Central memory CD8-positive, alpha-beta T cell (primary cell): ENCODE results near the gene KIFC3.
A peak's percentile ranks its signal among the peaks of the same experiment; 100 is the strongest.
"Not testable (repeated sequence)": the region's sequence is repeated elsewhere in the genome, so short reads cannot be mapped to it uniquely, and the experiment has no call there.

Experiments
- ATAC-seq: fragments of 150-1000 bp; cut with Tn5 transposase; replicated peaks from 2 replicates; pipeline ENCODE4 v1.10.0; 2022; ENCODE audit warnings: mild to moderate bottlenecking, moderate FRiP score, moderate number of reproducible peaks; ENCODE audit not compliant: poor library complexity, severe bottlenecking; ENCODE audit errors: extremely low read depth
- DNase-seq, 2 donors: peaks; one replicate each; pipeline ENCODE4 v3.0.0; 2021; ENCODE audit warnings: low spot score in 2 of 2
- H3K27ac Mint-ChIP-seq: one replicate; pipeline ENCODE4 v1.8.0; 2022; ENCODE audit warnings: low read depth, mild to moderate bottlenecking, moderate library complexity, mixed read lengths
- H3K27me3 Mint-ChIP-seq: one replicate; pipeline ENCODE4 v1.8.0; 2022; ENCODE audit warnings: mixed read lengths
- H3K36me3 Mint-ChIP-seq: one replicate; pipeline ENCODE4 v1.8.0; 2022; ENCODE audit warnings: mild to moderate bottlenecking, moderate library complexity, mixed read lengths; ENCODE audit not compliant: insufficient read depth
- H3K4me1 Mint-ChIP-seq: one replicate; pipeline ENCODE4 v1.8.0; 2022; ENCODE audit warnings: mixed read lengths
- H3K4me3 Mint-ChIP-seq: one replicate; pipeline ENCODE4 v1.8.0; 2022; ENCODE audit warnings: mild to moderate bottlenecking, moderate library complexity, mixed read lengths
- H3K9me3 Mint-ChIP-seq: one replicate; pipeline ENCODE4 v1.8.0; 2022; ENCODE audit warnings: mixed read lengths

KIFC3 gene

DNA sequence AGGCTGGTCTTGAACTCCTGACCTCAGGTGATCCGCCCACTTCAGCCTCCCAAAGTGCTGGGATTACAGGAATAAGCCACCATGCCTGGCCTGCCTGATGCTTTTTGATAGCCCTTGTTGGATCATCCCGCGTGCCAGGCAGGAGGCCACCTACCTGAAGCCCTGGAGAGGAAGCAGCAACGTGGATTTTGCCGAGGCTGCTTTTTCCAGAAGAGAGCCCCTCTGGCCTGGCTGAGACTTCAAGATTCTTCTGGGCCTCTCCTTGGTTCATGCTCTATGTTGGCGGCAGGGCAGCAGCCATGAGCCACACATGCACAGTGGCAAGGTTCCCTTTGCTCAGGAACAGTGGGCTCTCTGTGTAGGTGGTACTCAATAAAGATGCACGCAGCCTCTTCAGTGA, 55.2 kb downstream of the KIFC3 start:
- Mint-ChIP-seq H3K4me1 (peaks cover 6% of the 10 kb centered on the region), H3K36me3 (peaks cover 13% of the 10 kb centered on the region), H3K27me3 (no peaks in the 10 kb centered on the region), H3K27ac (no peak overlapping the region), H3K4me3 (no peak overlapping the region), H3K9me3 (no peaks in the 10 kb centered on the region)
- no peak for DNase-seq
- no peak for ATAC-seq

DNA sequence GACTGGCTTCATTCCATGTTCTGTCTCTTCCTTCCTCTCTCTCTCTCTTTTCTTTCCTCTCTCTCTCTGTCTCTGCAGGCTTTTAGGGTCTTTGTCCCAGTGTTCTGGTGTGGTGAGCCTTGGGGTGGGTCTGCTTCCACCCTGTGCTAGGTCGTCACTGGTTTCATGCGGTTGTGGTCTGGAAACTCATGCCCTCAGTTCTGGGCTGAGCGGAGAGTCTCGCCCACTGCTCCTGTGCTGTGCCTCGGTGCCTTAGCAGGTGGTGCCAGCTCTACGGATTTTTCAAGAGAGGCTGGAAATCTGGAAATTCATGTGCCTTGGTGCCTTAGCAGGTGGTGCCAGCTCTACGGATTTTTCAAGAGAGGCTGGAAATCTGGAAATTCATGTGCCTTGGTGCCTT, 56.0 kb downstream of the KIFC3 start:
- H3K27me3 Mint-ChIP-seq, ATAC-seq, H3K27ac Mint-ChIP-seq, H3K4me3 Mint-ChIP-seq, H3K4me1 Mint-ChIP-seq, DNase-seq, H3K9me3 Mint-ChIP-seq: not testable (repeated sequence)
- H3K36me3 Mint-ChIP-seq, result peaks cover 13% of the 10 kb centered on the region

DNA sequence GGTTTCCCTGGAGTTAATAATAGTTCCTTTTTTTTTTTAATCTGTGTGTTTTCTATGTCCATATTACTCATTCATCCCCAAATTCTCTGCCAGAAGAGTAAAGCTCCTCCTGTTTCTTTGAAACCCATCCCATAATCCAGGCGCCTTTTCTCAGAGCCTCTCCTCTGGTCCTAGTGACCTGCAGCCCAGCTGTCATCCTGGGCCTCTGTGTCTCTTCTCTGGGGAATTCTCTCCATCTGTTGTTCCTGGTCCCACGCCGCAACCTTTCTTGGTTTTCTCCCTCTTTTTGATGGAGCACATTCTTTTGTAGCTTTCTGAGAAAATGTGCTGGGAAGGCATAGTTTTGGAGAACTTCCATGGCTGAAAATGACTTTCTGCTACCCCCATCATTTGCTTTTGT, 56.5 kb downstream of the KIFC3 start:
- Mint-ChIP-seq H3K36me3 (peaks cover 12% of the 10 kb centered on the region), H3K27me3 (no peaks in the 10 kb centered on the region), H3K27ac (no peak overlapping the region), H3K4me3 (no peak overlapping the region), H3K4me1 (peaks cover 6% of the 10 kb centered on the region), H3K9me3 (no peaks in the 10 kb centered on the region)
- DNase-seq (no peak), ATAC-seq (no peak)

DNA sequence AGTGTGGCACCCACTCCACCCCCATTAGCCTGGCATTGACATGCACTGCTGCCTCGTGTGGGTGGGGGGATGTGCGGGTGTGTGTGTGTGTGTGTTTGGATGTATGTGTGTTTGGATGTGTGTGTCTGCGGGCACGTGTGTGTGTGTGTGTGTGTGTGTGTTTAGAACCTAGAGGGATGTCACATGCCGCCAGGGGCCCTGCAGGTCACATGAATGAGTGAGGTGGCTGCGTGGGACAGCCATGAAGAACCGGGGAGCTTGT, 57.7 kb downstream of the KIFC3 start:
- ATAC-seq (no peak), DNase-seq (no peak)
- H3K9me3 Mint-ChIP-seq, result no peaks in the 10 kb centered on the region
- no peak overlapping the region for H3K4me3 Mint-ChIP-seq
- peaks cover 11% of the 10 kb centered on the region for H3K36me3 Mint-ChIP-seq
- no peaks in the 10 kb centered on the region for H3K27me3 Mint-ChIP-seq
- no peaks in the 10 kb centered on the region for H3K4me1 Mint-ChIP-seq
- no peak overlapping the region for H3K27ac Mint-ChIP-seq

DNA sequence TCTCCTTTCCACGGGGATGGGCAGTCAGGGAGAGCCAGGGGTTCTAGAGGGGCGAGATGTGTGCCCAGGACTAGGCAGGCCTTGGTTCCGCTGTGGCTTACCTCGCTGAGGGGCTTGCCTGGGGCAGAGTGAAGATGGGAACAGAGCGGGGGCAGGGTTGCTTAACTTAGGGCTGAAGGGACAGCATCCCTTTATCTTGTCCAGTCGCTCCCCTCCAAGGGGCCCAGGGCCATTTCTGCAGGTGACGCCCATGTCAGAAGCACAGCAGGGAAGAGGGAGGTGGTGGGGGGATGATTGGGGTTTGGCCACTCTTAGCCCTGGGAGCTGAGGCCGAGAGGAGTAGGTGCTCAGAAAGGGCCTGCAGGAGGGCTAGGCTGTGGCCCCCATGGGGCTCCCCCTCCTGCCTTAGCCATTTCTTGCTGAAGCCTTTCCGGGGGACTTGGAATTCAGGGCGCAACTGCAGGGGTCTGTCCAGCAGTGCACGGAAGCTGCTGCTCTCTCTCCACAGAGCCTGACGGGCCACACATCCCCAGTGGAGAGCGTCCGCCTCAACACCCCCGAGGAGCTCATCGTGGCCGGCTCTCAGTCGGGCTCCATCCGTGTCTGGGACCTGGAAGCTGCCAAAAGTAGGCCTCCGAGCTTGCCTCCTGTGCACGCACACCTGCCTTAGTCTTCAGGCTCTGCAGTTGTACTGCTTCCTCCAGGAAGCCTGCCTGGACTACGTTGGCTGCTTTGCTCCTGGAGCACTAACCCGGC, 58.2 kb downstream of the KIFC3 start:
- Mint-ChIP-seq H3K4me1 (no peaks in the 10 kb centered on the region), H3K27me3 (no peaks in the 10 kb centered on the region), H3K36me3 (peaks cover 11% of the 10 kb centered on the region), H3K27ac (no peak overlapping the region), H3K9me3 (no peaks in the 10 kb centered on the region), H3K4me3 (no peak overlapping the region)
- no peak for ATAC-seq
- DNase-seq, result no peak

DNA sequence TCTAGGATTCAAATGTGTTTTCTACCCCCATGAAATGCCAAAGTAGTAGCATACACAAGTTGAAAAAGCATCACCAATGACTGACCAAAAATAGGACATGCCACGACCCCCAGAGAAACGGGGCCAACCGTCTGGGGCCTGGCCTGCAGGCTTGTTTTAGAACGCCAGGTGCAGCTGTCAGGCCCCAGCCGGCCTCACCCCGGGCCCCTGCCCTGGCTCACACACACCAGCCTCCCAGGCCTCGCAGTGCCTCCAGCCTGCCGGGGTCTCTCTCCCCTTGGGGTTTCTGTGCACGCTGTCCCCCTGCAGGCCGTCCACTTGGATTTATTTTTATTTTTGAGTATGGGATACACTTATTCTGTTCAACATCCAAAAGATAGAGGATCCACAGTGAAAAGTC, 58.8 kb downstream of the KIFC3 start:
- peaks cover 12% of the 10 kb centered on the region for H3K36me3 Mint-ChIP-seq
- H3K4me1 Mint-ChIP-seq, result no peaks in the 10 kb centered on the region
- no peaks in the 10 kb centered on the region for H3K27me3 Mint-ChIP-seq
- no peak for DNase-seq
- no peak overlapping the region for H3K27ac Mint-ChIP-seq
- no peak for ATAC-seq
- no peaks in the 10 kb centered on the region for H3K9me3 Mint-ChIP-seq
- no peak overlapping the region for H3K4me3 Mint-ChIP-seq

DNA sequence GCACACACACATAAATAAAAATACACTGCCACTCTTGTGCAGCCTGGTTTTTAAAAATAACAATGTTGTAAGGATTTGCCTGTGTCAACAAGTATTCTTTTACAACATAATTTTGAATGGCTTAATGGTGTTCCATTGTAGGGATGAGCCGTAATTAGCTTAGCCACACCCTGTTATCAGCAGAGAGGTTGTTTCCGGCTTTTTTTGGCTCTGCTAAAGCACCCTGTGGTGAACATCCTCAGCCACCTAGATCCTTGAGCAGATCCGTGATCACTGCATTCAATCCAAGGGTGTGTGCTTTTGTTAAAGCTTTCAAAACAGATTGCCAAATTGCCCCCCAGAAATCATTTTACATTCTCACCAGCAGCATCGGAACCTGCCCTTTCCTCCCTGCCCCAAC, 59.7 kb downstream of the KIFC3 start:
- DNase-seq, result no peak

DNA sequence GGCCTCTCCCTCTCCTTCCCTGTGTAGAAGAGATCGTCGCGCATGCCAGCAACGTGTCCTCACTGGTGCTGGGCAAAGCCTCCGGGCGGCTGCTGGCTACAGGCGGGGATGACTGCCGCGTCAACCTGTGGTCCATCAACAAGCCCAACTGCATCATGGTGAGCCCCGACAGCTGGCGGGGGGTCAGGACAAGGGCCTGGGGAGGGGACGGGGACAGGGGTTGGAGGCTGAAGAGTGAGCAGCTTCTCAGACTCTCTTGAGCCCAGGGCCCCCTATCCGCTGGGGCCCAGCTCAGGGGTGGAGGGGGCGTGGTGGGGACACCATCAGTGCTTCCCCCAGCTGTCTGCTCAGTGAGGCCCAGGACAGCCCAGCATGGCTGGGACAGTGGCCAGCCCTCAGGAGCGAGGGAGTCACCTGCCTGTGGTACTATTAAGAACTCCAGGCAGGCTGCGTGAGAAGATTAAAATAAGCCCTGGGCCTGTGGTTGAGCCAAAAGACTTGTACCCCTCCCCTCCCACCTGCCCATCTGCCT, 60.6 kb downstream of the KIFC3 start:
- H3K27me3 Mint-ChIP-seq, result no peaks in the 10 kb centered on the region
- ATAC-seq, result no peak
- H3K36me3 Mint-ChIP-seq, result peaks cover 14% of the 10 kb centered on the region
- no peak for DNase-seq
- peaks cover 2% of the 10 kb centered on the region for H3K4me1 Mint-ChIP-seq
- H3K4me3 Mint-ChIP-seq, result no peak overlapping the region
- H3K27ac Mint-ChIP-seq, result no peak overlapping the region
- H3K9me3 Mint-ChIP-seq, result no peaks in the 10 kb centered on the region

More for the DNA sequence above, 59.7 kb downstream of the KIFC3 start:
- Mint-ChIP-seq H3K36me3 (peaks cover 14% of the 10 kb centered on the region), H3K27me3 (no peaks in the 10 kb centered on the region), H3K9me3 (no peaks in the 10 kb centered on the region), H3K4me1 (no peaks in the 10 kb centered on the region), H3K4me3 (no peak overlapping the region), H3K27ac (no peak overlapping the region)
- no peak for ATAC-seq

DNA sequence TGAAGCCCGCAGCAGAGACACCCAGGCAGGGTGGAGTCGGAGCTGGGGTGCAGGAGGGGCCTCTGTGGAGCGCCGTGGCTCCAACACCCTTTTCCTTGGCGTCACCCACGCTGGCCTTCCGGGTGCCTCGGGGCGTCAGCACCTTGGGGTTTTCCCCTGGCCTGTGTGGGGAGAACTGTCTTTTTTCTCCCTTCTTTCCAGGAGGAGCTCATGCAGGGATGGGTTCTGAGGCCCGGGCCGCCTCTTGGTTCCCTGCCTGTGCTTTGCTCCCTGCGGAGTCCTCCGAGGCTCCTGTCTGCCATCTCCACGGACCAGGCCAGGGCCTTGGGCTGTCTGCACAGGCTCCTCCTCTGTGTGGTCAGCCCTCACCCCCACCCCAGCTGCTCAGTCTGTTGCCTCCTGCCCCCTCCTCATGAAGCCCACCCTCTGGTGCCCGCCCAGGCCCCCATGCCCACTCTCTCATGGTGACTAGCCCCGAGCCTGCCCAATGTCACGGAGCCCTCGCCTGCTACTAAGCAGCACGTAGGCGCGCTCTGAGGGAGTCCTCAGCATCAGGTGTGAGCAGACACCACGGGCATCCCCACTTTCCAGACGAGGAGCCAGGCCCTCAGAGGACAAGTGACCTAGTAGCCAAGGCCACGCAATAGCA, 61.7 kb downstream of the KIFC3 start:
- ATAC-seq (no peak), DNase-seq (no peak)
- no peak overlapping the region for H3K4me3 Mint-ChIP-seq
- no peak overlapping the region for H3K27ac Mint-ChIP-seq
- H3K36me3 Mint-ChIP-seq, result peaks cover 17% of the 10 kb centered on the region
- no peaks in the 10 kb centered on the region for H3K9me3 Mint-ChIP-seq
- H3K27me3 Mint-ChIP-seq, result no peaks in the 10 kb centered on the region
- peaks cover 14% of the 10 kb centered on the region for H3K4me1 Mint-ChIP-seq

DNA sequence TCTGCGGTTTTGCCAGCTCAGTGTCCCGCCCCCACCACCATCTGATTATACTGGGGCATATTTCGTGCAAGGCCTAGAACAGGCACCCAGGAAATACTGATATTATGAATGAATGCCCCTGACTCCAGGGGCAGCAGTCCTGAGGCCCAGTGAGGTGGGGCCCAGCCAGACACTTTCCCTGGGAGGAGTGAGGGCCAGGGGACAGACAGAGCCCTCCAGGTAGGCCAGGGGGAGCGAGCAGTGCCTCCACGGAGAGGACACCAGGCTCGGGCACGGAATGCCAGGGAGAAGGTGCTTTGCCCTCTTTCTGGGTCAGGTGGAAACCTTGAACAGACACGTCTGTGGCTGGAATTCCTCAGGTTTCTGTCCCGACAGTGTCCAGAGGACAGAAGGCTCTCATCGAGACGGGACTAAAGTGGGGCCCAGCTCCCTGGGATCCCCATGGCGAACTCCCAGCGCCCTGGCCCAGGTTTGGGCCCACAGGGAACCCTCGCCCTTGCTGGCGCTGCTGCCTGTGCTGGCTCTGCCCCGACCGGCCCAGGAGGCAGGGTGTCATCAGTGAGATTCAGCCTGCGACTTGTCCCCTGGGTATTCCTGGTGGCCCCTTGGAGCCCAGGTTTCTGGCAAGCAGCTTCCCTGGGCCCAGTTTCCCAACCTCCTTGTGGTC, 62.4 kb downstream of the KIFC3 start:
- Mint-ChIP-seq H3K27me3 (no peaks in the 10 kb centered on the region), H3K4me1 (peaks cover 20% of the 10 kb centered on the region), H3K4me3 (no peak overlapping the region), H3K9me3 (no peaks in the 10 kb centered on the region), H3K36me3 (peaks cover 19% of the 10 kb centered on the region), H3K27ac (no peak overlapping the region)
- ATAC-seq (no peak), DNase-seq (no peak)

DNA sequence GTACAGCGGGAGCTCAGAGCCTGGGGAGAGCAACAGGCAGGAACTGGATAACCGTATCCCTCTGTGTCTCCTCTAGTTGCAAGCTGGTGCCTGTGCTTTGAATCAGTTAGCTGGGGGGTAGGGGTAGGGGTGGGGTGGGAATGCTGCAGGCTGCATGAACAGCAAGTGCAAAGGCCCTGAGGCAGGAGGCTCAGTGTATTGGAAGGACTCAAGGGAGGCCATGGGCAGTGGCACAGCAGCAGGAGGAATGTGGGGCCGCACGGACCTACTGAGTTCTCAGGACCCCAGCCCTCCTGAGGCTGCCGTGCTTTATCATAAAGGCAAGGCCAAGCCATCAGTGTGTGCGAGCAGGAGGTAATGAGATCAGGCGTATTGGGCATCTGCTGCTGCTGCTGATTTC, 63.4 kb downstream of the KIFC3 start:
- DNase-seq (no peak), ATAC-seq (no peak)
- Mint-ChIP-seq H3K27me3 (no peaks in the 10 kb centered on the region), H3K9me3 (no peaks in the 10 kb centered on the region), H3K27ac (no peak overlapping the region), H3K4me1 (peaks cover 20% of the 10 kb centered on the region), H3K36me3 (peaks cover 21% of the 10 kb centered on the region), H3K4me3 (no peak overlapping the region)

DNA sequence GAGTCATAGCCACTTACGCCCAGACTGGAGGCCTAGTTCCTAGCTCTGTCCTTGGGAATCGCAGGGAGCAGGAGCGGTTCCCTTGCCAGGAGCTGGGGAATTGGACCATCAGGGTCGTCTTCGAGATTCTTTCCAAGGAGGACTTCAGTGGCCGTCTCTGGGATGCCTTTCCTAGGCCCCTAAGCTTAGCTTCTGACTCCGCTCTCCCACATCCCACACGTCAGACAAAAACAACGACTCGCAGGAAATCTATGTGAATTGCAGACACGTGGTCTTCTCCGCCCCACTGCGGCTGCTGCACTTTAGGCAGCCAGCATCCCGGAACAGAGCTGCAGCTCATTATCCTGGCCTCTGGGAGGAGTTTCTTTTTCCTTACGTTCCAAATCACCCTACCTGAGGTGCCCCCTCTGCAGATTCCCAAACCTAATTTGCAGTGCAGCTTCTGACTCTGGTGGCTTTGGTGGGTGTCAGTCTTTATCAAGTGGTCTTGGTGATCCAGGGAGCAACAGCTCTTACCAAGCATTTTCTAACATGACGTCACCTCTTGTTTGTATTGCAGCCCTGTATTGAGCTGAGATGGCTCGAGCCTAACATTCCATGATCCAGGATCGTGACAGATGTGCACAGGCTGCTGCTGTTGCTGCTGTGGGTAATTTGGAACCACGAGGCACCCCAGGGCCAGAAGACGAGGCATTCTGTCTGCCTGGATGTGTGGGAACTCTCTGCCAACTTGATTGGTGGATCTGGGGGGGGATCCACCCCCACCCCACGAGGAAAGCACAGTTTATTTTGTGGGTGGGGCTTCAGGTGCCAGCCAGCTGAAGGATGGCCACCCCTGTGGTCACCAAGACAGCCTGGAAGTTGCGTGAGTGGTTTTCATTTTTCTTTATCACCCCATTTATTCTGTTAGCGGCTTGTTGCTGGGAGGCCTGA, 65.6 kb downstream of the KIFC3 start:
- no peak for DNase-seq
- H3K4me3 Mint-ChIP-seq, result peak overlapping the region; percentile 95

More for the DNA sequence above, 65.6 kb downstream of the KIFC3 start:
- peak overlapping the region; percentile 91 for H3K27ac Mint-ChIP-seq
- peaks cover 20% of the 10 kb centered on the region for H3K36me3 Mint-ChIP-seq
- ATAC-seq, result no peak
- peaks cover 20% of the 10 kb centered on the region for H3K4me1 Mint-ChIP-seq
- H3K27me3 Mint-ChIP-seq, result no peaks in the 10 kb centered on the region
- H3K9me3 Mint-ChIP-seq, result no peaks in the 10 kb centered on the region
